Non-pigmented ciliary epithelial cell (primary cell): ENCODE measurements around the gene SPEM3.
"Not testable (repeated sequence)": the region's sequence is repeated elsewhere in the genome, so short reads cannot be mapped to it uniquely, and the experiment has no call there.

Experiments
- DNase-seq: peaks from one replicate; pipeline ENCODE4 v3.0.0-alpha.2; 2010; ENCODE audit warnings: low read depth

SPEM3 gene

GRCh38 chr17:7474767-7475166, 46.1 kb downstream of the SPEM3 start:
- DNase-seq = not testable (repeated sequence)

- no peak for DNase-seq
Observed at GRCh38 chr17:7475764-7476422, 47.2 kb downstream of the SPEM3 start.

GRCh38 chr17:7476494-7476893, 47.8 kb downstream of the SPEM3 start:
- DNase-seq = no peak

GRCh38 chr17:7476951-7477350, 48.3 kb downstream of the SPEM3 start:
- no peak for DNase-seq

- no peak for DNase-seq
Observed at GRCh38 chr17:7477392-7478275, 49.0 kb downstream of the SPEM3 start.

GRCh38 chr17:7478276-7479212, 49.9 kb downstream of the SPEM3 start:
- DNase-seq = no peak

GRCh38 chr17:7479213-7480088, 50.8 kb downstream of the SPEM3 start, which contains the start of gene ZBTB4:
Gene ZBTB4 (minus strand): TSS chr17:7479631. CDS start chr17:7466801, 12,830 bp downstream.
- no peak for DNase-seq

- DNase-seq = no peak
Observed at GRCh38 chr17:7480089-7480384, 51.4 kb downstream of the SPEM3 start.

- DNase-seq = not testable (repeated sequence)
Observed at GRCh38 chr17:7481275-7481674, 52.6 kb downstream of the SPEM3 start, which contains the start of gene SLC35G6. Gene SLC35G6 (plus strand): TSS chr17:7481446. CDS start chr17:7481517, 71 bp downstream.

- not testable (repeated sequence) for DNase-seq
Observed at GRCh38 chr17:7481842-7482741, 53.4 kb downstream of the SPEM3 start.
